ENCODE measurements around the gene FAM174A.

DNA sequence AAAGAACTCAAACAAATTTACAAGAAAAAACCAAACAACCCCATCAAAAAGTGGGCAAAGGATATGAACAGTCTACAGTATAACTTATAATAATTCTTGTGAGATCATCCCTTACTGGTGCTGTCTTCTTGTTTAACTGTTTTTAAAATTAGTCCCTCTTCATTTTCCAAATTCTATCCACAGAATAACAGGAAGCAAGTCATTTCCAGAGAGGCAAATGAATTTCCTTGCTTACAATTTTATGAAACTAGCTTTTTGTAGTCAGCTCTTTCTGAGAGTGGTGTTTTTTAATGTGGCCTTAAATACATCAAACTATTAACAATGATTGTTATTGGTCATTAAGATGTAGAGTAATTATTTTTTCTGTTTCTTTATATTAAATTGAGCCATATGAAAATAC lies 40.6 kb downstream of the FAM174A start:
- TF ChIP-seq, protein P1, sequence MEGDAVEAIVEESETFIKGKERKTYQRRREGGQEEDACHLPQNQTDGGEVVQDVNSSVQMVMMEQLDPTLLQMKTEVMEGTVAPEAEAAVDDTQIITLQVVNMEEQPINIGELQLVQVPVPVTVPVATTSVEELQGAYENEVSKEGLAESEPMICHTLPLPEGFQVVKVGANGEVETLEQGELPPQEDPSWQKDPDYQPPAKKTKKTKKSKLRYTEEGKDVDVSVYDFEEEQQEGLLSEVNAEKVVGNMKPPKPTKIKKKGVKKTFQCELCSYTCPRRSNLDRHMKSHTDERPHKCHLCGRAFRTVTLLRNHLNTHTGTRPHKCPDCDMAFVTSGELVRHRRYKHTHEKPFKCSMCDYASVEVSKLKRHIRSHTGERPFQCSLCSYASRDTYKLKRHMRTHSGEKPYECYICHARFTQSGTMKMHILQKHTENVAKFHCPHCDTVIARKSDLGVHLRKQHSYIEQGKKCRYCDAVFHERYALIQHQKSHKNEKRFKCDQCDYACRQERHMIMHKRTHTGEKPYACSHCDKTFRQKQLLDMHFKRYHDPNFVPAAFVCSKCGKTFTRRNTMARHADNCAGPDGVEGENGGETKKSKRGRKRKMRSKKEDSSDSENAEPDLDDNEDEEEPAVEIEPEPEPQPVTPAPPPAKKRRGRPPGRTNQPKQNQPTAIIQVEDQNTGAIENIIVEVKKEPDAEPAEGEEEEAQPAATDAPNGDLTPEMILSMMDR (IDR thresholded peaks at IDR 0.05), result no peak
- no peak for TF ChIP-seq POLR2A (IDR thresholded peaks at IDR 0.05)
- TF ChIP-seq POLR2AphosphoS5 (IDR thresholded peaks at IDR 0.05), result no peak
